Pancreas (tissue), 8 donors: Measurements from ENCODE around the gene ASS1. TPM values are rescaled to one million over a fixed set of nuclear protein-coding genes. Genes with fewer than 3 reads are reported as not detected.

Experiments used
- polyA plus RNA-seq, 2 donors: library from polyadenylated mRNA; stranded (reverse); fragments of 200-250 nt; gene quantifications; one replicate each; pipeline ENCODE4 v1.2.3, GENCODE V29; 2013
- total RNA-seq, 6 donors: library from RNA; stranded (reverse); fragmentation: NEBNext Ultra II Directional in 4 of 6; extraction: Animal tissue kit (Norgen Biotek cat#: 25700) in 4 of 6; gene quantifications; one replicate each; pipeline versions ENCODE4 v1.2.1 to v1.2.4, GENCODE V29; 2021 to 2023
- donor health status: healthy with polysubstance abuse.
- donor health status: DM: no; HTN: no; CAD: no; lungs with moderate emphysema.
- donor health status: DM: no; HTN: no; CAD: no.
- donor health status: Bipolar disorder and iron deficiency.
- donor health status: DM: yes; HTN: yes; CAD: no.
- donor health status: DM: no; HTN: no; CAD: no.
- donor health status: DM: no; HTN: no; CAD: no.
- donor health status: DM: yes; HTN: yes; CAD: no.

The ASS1 gene
- total and polyA plus RNA-seq, 8 donors, result 19.3 to 71.4 (median 27.1) TPM

Other genes with a start within 250 kb of the ASS1 start
- 1 to 10 TPM in 1 of 6 donors, under 1 TPM in 5; 0.41 to 1.2 (median 0.61) TPM for gene HMCN2, start 179.2 kb upstream of the ASS1 start, total RNA-seq
- gene HMCN2, start 179.2 kb upstream of the ASS1 start, polyA plus RNA-seq, result 1 to 10 TPM; 2.7 to 5.3 TPM
- gene FUBP3, start 134.6 kb downstream of the ASS1 start, total RNA-seq, result 10 to 100 TPM; 17.0 to 25.9 (median 21.1) TPM
- 10 to 100 TPM; 25.4 to 27.8 TPM for gene FUBP3, start 134.6 kb downstream of the ASS1 start, polyA plus RNA-seq
- gene PRDM12, start 219.6 kb downstream of the ASS1 start, total RNA-seq, result under 1 TPM in 2 of 6 donors, not detected in 4; 0.06 TPM
- under 1 TPM in 1 of 2 donors, not detected in 1; 0.02 TPM for gene PRDM12, start 219.6 kb downstream of the ASS1 start, polyA plus RNA-seq
- 10 to 100 TPM in 5 of 6 donors, 1 to 10 TPM in 1; 9.1 to 15.5 (median 11.6) TPM for gene EXOSC2, start 248.8 kb downstream of the ASS1 start, total RNA-seq
- gene EXOSC2, start 248.8 kb downstream of the ASS1 start, polyA plus RNA-seq, result 10 to 100 TPM in 1 of 2 donors, 1 to 10 TPM in 1; 9.1 to 14.1 TPM